ENCODE measurements around the gene CMTM8. TPM values are rescaled to one million over a fixed set of nuclear protein-coding genes. Genes with fewer than 3 reads are reported as not detected.

Gene CMTM8
- polyA plus RNA-seq, 4 donors = 8.0 to 12.6 (median 10.6) TPM

DNA sequence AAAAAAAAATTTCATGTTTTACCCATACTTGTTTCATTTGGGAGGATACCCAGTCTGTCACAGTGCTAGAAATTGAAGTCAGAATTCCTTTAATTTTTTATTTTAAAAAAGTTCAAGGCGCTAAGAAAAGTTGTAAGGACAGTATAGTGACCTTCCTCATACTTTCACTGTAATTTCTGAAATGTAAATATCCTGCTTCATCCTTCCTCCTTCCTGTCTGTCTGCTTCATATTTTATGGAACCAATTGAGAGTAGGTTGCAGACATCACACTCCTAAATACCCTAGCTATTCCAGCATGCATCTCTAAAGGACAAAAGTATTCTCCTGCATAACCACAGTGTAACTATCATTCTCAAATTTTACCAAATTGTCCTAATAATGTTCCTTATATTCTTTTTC is 35.8 kb downstream of the CMTM8 start:
- no peak for DNase-seq (ENCODE audit: low read depth in 4 of 4, low spot score in 3 of 4)

DNA sequence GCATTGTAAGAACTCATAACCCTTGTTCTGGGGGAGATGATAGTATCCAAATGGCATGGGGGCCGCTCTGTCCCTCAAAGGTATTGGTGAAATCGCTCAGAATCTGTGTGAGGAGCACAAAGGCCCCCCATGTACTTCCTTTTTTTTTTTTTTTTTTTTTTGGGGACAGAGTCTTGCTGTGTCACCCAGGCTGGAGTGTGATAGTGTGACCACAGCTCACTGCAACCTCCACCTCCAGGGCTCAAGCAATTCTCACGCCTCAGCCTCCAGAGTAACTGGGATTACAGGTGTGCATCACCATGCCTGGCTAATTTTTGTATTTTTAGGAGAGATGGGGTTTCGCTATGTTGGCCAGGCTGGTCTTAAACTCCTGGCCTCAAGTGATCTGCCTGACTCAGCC is 37.0 kb downstream of the CMTM8 start:
- no peak for DNase-seq (ENCODE audit: low read depth in 4 of 4, low spot score in 3 of 4)

DNA sequence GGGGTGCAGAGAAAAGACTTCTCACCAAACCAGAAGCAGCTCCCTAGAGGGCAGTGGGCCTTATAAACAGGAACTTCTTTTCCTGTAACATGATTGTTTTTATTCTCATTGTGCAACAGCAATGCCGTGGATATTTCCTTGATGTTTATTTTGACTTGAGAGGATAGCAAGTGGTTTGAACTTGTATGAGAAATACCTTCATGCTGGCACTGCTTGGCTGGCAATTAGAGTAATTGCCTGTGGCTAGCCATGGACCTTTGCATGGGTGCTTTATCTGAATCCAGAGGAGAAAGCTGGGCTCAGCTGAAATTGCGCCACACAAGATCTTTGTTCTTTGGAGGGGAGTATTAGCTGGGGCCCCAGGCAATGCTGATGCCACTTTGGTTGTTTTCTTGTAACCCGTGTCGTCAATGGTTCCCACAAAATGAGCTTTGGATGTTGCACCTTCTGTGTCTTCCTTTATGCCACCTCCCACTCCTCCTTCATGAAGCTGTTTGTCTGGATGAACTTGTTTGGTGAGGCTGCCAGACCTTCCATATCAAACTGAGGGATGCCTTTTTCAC is 37.9 kb downstream of the CMTM8 start:
- DNase-seq (ENCODE audit: low read depth in 4 of 4, low spot score in 3 of 4) = no peak

DNA sequence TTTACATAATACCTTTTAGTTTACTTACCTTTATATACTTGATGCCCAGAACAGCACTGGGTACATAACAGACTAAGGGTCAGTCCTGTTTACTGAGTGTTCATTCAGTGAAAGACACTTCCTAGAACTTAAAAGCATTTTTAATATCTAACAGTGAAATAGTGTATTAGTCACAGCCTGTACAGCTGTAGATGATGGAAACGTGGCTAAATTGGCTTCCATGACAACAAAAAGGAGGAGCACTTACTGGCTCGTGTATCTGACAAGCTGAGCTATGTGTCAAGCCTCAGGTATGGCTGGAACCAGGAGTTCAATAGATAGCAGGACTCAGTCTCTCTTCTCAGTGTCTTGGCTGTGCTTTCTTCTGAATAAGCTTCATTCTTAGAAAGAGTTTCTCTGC is 40.2 kb downstream of the CMTM8 start:
- no peak for DNase-seq (ENCODE audit: low read depth in 4 of 4, low spot score in 3 of 4)

DNA sequence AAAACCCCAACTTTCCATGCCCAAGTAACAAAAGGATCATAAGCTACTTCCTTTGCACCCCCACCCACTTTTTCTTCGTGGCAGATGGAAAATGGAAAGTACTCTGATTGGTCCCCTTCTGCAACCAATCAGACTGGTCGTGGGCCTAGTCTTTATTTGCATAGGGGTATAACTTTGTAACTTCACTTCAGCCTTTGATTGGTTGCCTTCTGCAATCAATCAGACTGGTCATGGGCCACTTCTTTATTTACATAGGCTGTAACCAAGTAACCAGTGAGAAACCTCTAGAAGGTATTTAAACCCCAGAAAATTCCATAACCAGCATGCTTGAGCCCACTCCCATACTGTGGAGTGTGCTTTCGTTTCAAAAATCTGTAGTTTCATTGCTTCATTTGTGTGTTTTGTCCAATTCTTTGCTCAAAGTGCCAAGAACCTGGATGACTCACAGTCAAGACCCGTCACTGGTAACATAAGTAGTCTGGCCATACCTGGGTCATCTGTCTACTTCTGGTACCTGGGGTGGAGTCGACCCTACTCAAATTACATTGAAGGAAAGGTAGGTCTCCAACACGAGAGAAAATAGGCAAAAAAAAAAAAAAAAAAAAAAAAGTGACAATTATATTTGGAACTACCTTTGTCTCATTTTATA is 41.9 kb downstream of the CMTM8 start:
- DNase-seq (ENCODE audit: low read depth in 4 of 4, low spot score in 3 of 4) = no peak

DNA sequence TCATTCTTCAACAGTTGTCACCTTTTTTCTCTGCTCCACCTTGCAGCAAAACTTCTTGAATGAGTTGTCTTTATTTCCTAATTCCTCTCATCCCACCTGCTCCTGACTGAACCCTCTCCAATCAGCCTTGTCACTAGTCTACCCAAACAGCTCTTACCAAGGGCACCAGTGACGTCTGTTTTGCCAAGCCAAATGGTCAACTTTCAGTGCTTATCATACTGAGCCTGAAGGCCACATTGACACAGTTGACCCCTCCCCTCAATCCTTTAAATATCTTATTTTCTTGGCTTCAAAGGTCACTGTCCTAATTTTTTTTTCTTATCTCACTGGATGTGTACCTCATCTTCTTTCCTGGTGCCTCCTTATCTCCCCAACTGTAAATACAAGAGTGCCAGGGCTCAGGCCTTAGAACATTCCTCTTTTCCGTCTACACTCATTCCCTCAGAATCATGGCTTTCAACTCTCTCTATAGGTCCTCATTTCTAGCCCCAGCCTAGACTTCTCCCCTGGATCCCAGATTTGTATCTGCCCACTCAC is 43.2 kb downstream of the CMTM8 start:
- no peak for DNase-seq (ENCODE audit: low read depth in 4 of 4, low spot score in 3 of 4)

DNA sequence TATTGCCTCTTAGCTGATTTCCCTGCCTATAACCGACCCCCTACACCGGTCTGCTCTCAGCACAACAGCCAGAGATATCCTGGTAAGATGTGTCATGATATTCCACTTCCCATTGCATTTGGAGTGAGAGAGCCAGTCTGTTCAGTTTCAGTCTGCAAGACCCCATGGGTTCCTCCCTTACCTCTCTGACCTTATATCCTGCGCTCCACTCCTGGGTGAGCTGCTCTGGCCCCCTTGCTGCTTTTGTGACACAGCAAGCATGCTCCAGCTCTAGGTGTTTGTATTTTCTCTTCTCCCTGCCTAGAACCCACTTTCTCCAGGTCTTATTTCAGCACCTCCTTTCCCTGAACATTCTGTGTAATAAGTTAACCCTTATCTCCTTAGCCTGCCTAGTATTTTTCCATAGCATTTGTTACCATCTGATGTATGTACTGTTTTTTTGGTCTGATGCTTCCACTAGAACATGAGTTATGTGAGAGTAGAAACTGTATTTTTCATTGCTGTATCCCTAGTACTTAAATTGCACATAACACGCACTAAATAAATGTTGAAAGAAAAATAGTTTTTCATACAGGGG is 44.2 kb downstream of the CMTM8 start:
- no peak for DNase-seq (ENCODE audit: low read depth in 4 of 4, low spot score in 3 of 4)

DNA sequence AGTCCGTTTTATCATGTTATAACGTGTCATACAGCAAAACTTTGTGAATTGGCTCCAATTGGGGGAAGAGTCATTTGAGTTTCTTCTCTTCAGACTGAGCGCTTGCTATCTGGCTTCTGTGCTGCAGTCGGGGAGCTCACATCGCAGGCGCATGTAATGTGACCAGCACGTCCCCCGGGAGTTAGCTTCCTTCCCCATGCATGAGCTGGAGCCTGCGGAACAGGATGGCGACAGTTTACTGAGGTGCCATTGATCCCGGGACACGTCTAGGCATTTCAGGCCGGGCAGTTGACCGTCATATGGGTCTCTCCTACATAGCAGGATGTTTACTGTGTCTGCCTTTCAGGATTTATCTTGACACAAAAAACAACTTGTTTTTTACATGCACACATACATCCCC is 44.8 kb downstream of the CMTM8 start:
- DNase-seq (ENCODE audit: low read depth in 4 of 4, low spot score in 3 of 4) = no peak

DNA sequence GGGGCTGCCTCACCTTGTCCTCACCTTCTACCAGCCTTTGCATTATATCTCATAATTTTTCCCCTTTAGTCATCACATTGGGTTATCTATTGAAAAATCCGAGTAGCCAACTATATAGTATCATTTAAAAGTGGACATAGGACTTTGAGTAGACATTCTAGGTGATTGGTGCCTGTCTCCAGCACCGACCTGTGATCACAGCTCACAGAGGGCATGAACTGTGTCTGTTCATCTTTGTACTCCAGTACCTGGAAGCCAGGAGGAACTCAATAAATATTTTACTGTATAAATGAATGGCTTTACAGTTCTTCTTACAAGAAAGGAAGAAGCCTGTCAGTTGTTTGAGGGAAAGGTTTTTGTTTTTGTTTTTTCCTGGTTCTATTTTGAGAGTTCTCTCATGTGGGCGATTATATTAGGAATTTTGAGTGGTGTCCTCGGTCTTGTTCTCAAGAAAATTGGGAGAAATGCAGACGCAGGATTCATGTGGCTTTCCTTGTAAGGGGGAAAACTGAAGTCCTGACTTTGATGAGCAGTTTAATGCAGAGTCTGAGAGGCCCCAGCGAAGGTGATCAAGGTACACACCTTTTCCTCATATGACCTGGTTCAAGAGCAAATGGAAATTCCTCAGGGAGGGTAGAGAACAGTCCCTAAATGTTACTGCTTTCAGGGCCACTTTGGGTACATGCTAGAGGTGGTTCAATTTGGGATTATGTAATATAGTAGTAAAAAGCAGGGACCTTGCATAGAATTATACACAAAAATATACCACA is 46.1 kb downstream of the CMTM8 start:
- no peak for DNase-seq (ENCODE audit: low read depth in 4 of 4, low spot score in 3 of 4)

DNA sequence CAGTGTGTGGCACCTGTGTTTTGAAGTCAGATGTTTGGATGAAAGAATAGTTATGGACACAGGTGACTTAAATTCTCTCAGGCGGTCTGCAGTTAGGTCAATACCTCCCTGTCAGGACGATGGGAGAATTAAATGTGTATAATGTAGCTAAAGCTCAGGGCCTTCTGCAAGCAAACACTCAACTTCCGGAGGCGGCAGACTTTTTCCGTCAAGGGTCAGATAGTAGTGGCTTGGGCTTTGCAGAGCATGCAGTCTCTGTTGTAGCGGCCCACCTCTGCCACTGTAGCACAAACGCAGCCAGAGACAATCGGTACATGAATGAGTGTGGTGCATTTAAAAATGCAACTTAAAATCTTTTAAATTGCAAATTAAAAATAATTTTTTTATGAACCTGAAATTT is 47.4 kb downstream of the CMTM8 start:
- DNase-seq (ENCODE audit: low read depth in 4 of 4, low spot score in 3 of 4) = no peak

DNA sequence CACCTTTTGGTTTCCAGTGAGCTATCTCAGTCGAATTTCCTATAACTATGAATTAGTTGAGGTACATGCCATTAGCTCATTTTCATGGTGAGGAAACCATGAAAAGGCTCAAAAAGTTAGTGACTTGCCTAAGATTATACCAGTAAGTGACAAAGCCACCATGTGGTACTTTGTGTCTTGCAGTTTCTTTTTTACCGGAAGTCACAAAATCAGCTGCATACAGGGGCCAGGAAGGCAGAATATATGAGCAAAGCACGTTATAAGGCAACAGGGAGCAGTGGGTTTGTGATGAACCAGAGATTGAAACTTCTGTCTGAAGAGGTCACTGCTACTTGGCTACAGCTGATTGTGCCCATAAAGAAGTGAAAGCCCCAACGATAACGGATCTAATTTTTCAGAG is 50.3 kb downstream of the CMTM8 start:
- no peak for DNase-seq (ENCODE audit: low read depth in 4 of 4, low spot score in 3 of 4)

DNA sequence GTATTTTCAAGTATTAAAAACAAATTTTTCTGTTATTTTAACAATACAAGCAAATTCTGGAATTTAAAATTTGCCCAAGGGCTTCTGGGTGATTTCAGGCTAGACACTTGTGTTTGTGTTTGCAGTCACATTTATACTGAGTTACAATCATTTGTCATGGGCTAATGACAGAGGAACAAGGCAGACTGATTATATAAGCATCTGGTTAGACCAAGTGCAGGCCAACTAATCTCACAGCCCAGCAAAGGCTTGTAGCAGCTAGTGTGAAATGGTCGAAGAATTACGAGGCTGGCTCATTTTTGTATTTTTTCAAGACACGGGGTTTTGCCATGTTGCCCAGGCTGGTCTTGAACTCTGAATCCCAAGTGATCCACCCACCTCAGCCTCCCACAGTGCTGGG is 52.1 kb downstream of the CMTM8 start:
- DNase-seq (ENCODE audit: low read depth in 4 of 4, low spot score in 3 of 4) = no peak

DNA sequence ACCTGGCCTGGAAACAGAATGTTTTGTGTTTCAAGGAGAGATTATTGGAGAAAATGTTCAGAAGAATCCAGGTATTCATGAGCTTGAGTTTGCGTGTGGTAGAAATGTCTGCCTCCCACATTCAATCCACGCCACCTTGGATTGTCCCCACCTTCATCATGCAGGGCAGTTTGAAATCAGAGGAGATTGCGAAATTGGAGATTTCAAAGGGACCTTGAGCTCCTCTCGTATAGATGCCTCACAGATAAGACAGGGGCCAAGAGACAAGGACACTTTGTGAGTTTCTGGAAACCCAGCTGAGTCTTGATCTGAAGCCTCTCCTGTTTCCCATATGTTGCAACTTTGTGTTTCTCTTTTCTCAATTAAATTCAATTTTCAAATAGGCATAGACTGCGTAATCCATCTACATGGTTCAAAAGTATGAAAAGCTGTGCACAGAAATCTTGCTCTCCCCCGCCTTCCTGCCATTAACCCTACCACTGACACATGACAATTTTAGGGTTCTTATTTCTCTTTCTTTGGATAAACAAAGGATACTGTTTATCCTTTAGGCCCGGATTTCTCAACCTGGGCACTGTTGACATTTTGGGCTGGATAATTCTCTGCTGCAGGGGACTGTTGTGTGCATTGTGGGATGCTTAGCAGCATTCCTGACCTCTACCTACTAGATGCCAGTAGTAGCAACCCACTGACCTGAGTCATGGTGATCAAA is 53.8 kb downstream of the CMTM8 start:
- no peak for DNase-seq (ENCODE audit: low read depth in 4 of 4, low spot score in 3 of 4)

DNA sequence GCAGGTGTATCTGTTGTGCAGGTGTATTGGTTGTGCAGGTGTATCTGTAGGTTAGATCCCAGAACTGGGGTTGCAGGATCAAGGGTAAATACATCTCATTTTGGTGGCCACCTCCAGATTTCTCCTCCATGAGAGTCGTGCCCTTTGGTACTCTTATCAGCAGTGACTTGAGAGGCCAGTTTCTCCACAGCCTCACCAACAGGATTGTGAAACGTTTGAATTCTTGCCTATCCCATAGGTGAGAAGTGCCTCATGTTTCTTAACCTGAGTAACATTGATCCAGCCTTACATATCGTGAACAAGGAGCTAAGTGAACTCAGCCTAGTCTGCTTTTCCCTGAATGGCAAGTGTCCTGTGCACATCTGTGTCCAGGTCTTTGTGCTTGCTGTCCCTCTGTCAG is 55.4 kb downstream of the CMTM8 start:
- DNase-seq (ENCODE audit: low read depth in 4 of 4, low spot score in 3 of 4) = no peak

DNA sequence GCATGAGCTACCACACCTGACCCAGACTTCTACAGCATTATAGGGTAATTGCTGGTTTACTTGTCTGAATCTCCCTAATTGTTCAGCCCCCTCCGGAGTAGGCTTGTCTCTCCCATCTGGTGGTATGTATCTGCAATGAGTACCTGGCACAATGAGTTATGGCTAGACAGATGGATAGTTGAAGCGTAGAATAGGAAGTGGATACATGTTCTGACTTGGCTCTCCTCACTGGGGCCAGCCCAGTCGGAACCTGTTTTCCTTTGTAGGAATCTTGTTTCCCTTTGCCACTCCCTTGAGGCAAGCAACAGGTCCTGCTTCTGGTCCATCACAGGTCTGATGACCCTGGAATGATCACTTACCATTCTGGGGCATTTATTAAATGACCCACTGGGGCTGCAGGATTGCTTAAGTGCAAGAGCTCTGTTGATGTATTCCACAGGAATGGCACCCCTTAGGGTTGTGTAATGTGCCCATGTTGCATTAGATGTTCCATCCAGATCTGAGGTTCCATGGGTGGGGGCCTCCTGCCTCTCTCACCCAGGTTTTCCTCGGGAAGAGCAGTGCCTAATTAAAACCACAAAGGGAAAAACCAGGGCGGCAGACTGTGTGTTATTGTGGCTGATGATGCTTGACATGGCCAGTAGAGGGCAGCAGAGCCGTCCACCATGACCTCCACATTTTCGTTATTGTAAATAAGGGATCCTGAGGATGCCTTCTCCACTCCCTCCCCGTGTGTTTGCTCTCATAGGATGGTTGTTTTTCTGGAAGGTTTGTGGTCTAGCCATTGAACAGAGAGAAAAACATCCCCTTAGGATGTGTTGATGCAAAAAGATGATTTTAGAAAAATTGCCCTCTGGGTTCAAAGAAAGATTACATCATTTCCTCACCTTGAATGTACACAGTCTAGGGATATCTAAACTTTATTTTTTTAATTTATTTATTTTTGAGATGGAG is 58.0 kb downstream of the CMTM8 start:
- DNase-seq (ENCODE audit: low read depth in 4 of 4, low spot score in 3 of 4) = no peak

DNA sequence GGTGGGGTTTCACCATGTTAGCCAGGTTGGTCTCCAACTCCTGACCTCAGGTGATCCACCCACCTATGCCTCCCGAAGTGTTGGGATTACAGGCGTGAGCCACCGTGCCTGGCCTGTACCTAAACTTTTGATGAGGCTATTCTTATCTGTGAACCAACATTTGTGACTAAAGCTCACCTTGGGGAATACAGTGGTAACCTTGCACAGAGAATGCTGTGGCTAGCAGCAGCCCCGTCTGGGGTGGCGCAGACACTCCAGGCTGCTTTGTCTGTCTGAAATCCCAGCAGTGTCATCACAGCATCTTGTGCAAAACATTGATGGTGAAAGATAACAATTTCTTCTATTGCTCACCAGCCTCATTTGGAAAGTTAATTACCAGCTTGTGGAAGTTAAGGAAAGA is 58.9 kb downstream of the CMTM8 start:
- no peak for DNase-seq (ENCODE audit: low read depth in 4 of 4, low spot score in 3 of 4)

DNA sequence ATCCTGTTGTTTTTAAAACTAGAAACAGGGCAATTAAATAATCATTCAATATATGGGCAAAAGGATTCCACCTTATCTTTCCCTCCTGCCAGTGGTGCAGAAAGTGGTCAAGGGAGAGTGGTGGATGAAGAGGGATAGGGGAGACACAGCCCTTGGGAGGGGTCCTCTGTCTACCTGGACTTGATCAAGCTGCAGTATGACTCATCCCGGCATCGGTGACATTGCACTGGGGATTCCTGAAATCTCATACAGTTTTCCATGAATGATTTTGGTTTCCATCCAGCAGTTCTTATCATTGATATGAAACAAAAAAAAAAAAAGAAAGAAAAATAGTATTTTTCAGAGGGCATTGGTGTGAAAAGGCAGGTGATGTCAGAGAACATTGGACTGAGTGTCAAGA is 62.9 kb downstream of the CMTM8 start:
- no peak for DNase-seq (ENCODE audit: low read depth in 4 of 4, low spot score in 3 of 4)

DNA sequence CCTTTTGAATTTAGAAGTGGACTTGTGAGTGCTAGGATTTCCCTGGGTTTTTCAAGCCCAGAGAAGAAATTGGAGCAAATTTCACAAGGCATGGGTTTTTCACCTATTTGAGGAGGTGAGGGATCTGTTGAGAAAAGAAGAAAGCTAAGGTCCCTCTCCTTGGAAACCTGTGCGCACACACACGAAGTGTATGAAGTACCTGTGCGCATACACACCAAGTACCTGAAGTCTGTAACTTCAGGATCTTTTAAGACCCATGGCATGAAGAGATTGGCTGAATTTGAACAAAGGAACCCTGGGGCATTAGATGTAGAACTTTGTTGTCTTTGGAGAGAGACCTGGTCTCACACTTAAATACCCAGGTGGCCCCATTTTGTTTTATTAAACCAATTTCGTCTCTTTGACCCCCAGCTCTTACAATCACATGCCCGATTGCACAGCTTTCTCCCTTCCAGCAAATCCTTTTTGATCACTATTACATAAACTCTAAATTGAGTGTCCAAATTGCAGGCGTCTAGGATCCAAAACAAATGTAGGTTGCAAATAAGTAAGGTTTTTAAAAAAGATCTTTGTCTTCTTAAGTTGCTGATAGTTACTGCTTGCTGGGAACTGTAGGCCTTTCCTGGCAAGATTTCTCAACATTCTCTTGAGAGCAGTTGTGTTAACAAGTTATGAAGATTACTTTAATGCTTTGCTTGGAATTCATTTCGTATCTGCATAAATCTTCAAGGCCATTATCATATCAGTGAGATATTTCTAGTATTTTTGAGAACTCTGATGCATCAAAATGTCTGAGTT is 64.3 kb downstream of the CMTM8 start:
- no peak for DNase-seq (ENCODE audit: low read depth in 4 of 4, low spot score in 3 of 4)

DNA sequence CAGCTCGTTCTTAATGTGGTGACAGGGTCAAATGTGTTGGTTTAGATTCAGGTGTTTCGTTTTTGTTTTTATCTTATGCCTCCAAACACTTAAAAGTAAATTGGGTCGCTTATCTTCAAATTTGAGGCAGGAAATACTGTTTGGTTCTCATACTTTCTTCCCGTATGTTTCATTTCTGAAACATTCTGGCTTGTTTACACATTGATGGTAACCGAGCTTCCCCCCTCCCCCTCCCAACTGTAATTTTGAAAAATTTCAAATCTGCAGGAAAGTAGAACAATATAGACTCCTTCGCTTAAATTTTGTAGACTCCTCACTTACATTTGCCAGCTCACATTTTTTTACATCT is 64.9 kb downstream of the CMTM8 start:
- no peak for DNase-seq (ENCODE audit: low read depth in 4 of 4, low spot score in 3 of 4)

Data from left renal pelvis (tissue), 4 donors.